Nephron progenitor cell (in vitro differentiated cells): ENCODE data around the gene MAPK8IP2.

Source experiments
- DNase-seq: peaks from one replicate; pipeline ENCODE4 v3.0.0; 2021
- H3K27ac Mint-ChIP-seq: 2 replicates; pipeline ENCODE4 v1.8.0; 2021; ENCODE audit warnings: mild to moderate bottlenecking, moderate library complexity, mixed read lengths
- H3K27me3 Mint-ChIP-seq: 2 replicates; pipeline ENCODE4 v1.8.0; 2021; ENCODE audit warnings: mild to moderate bottlenecking, low read depth, mixed read lengths; ENCODE audit not compliant: poor library complexity
- H3K36me3 Mint-ChIP-seq: 2 replicates; pipeline ENCODE4 v1.8.0; 2021; ENCODE audit warnings: low read depth, mixed read lengths
- H3K4me1 Mint-ChIP-seq: 2 replicates; pipeline ENCODE4 v1.8.0; 2021; ENCODE audit warnings: mixed read lengths
- H3K4me3 Mint-ChIP-seq: 2 replicates; pipeline ENCODE4 v1.8.0; 2021; ENCODE audit warnings: mild to moderate bottlenecking, moderate library complexity, mixed read lengths
- H3K9me3 Mint-ChIP-seq: 2 replicates; pipeline ENCODE4 v1.8.0; 2021; ENCODE audit warnings: mild to moderate bottlenecking, moderate library complexity, mixed read lengths
- TF ChIP-seq, protein P1 (sequence below): fragments of 200-600 bp; sonication (generic); IDR thresholded peaks from 2 replicates; pipeline ENCODE4 v1.5.0; 2021; ENCODE audit warnings: antibody characterized with exemption

MAPK8IP2 gene

GRCh38 chr22:50600538-50600937, at the start of gene MAPK8IP2:
TSS of gene MAPK8IP2 (plus strand) at chr22:50600793. CDS start at chr22:50600819, 26 bp downstream.
- Mint-ChIP-seq H3K27ac (no peak within 1 kb of the TSS), H3K4me3 (peak within 1 kb of the TSS; percentile 82)

DNA sequence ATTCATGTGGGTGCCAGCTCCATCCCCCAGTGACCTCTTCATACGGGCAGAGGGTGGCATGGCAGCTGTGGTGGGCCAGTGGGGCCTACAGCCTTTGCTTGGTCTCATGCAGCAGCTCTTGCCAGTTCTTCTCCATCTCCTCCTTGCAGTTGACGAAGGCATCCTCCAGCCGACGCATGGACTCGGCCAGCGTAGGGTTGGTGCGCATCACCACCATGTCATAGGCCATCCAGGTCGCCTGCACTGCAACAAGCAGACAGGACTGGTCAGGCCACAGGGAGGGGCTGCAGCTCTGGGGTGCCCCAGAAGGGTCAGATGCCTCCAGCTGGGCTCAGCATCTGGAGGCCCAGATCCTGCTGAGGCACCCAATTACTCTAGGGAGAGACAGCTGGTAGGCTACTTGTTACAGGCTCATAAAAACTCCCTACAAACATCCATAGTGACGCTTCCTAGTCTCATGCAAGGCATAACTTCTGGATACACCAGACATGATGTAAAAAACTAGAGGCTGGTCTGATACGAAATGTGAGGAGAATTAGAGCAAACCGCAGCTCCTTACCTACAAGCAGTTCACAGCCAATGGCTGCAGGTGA, 49.3 kb upstream of the MAPK8IP2 start:
- TF ChIP-seq, protein P1, sequence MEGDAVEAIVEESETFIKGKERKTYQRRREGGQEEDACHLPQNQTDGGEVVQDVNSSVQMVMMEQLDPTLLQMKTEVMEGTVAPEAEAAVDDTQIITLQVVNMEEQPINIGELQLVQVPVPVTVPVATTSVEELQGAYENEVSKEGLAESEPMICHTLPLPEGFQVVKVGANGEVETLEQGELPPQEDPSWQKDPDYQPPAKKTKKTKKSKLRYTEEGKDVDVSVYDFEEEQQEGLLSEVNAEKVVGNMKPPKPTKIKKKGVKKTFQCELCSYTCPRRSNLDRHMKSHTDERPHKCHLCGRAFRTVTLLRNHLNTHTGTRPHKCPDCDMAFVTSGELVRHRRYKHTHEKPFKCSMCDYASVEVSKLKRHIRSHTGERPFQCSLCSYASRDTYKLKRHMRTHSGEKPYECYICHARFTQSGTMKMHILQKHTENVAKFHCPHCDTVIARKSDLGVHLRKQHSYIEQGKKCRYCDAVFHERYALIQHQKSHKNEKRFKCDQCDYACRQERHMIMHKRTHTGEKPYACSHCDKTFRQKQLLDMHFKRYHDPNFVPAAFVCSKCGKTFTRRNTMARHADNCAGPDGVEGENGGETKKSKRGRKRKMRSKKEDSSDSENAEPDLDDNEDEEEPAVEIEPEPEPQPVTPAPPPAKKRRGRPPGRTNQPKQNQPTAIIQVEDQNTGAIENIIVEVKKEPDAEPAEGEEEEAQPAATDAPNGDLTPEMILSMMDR: no peak
- no peak for DNase-seq

More at GRCh38 chr22:50600538-50600937, at the start of gene MAPK8IP2:
- TF ChIP-seq, protein P1: no peak
- peaks cover 22% of the 10 kb centered on the region for H3K4me1 Mint-ChIP-seq
- no peaks in the 10 kb centered on the region for H3K9me3 Mint-ChIP-seq
- peaks cover 34% of the 10 kb centered on the region for H3K27me3 Mint-ChIP-seq
- peak; percentile 60 for DNase-seq
- H3K36me3 Mint-ChIP-seq: peaks cover 13% of the 10 kb centered on the region

GRCh38 chr22:50553310-50553709, 47.3 kb upstream of the MAPK8IP2 start:
- no peaks in the 10 kb centered on the region for H3K36me3 Mint-ChIP-seq

More for the DNA sequence above, 49.3 kb upstream of the MAPK8IP2 start:
- Mint-ChIP-seq H3K4me1 (peaks cover 12% of the 10 kb centered on the region), H3K4me3 (no peak overlapping the region), H3K36me3 (no peaks in the 10 kb centered on the region), H3K27ac (no peak overlapping the region), H3K27me3 (peaks cover 21% of the 10 kb centered on the region), H3K9me3 (no peaks in the 10 kb centered on the region)

GRCh38 chr22:50556703-50557102, 43.9 kb upstream of the MAPK8IP2 start:
- DNase-seq: no peak
- TF ChIP-seq, protein P1: no peak
- Mint-ChIP-seq H3K4me3 (no peak overlapping the region), H3K27me3 (peaks cover 38% of the 10 kb centered on the region), H3K27ac (no peak overlapping the region), H3K4me1 (no peaks in the 10 kb centered on the region), H3K36me3 (no peaks in the 10 kb centered on the region), H3K9me3 (no peaks in the 10 kb centered on the region)

More at GRCh38 chr22:50553310-50553709, 47.3 kb upstream of the MAPK8IP2 start:
- H3K27me3 Mint-ChIP-seq: peaks cover 28% of the 10 kb centered on the region
- no peak overlapping the region for H3K4me3 Mint-ChIP-seq
- H3K9me3 Mint-ChIP-seq: no peaks in the 10 kb centered on the region
- TF ChIP-seq, protein P1: no peak
- no peak overlapping the region for H3K27ac Mint-ChIP-seq
- DNase-seq: no peak
- H3K4me1 Mint-ChIP-seq: peaks cover 12% of the 10 kb centered on the region

DNA sequence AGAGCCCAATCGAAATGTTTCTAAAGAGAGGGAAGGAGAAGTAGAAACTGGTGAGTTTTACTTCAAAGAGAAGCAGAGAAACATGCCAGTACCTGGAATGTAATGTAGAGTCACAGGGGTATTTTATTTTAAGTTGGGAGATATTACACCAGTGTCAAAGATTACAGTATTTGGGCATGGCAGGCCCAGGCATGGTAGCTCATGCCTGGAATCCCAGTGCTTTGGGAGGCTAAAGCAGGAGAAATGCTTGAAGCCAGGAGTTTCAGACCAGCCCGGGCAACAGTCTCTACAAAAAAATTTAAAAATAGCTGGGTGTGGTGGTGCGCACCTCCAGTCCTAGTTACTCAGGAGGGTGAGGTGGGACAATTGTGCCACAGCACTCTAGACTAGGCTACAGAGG, 40.6 kb upstream of the MAPK8IP2 start:
- H3K4me1 Mint-ChIP-seq: peaks cover 11% of the 10 kb centered on the region
- no peaks in the 10 kb centered on the region for H3K36me3 Mint-ChIP-seq
- H3K27me3 Mint-ChIP-seq: peaks cover 48% of the 10 kb centered on the region
- no peak overlapping the region for H3K4me3 Mint-ChIP-seq
- TF ChIP-seq, protein P1: no peak
- DNase-seq: no peak
- H3K27ac Mint-ChIP-seq: no peak overlapping the region
- no peaks in the 10 kb centered on the region for H3K9me3 Mint-ChIP-seq
